Adrenal gland (tissue), 12 donors: ENCODE measurements around the gene HSPA1L. TPM values are rescaled to one million over a fixed set of nuclear protein-coding genes. Genes with fewer than 3 reads are reported as not detected.
"Not testable (repeated sequence)": the region's sequence is repeated elsewhere in the genome, so short reads cannot be mapped to it uniquely, and the experiment has no call there.

Source experiments
- DNase-seq, 7 donors: peaks; one replicate each; pipeline ENCODE4 v3.0.0-alpha.2; 2019 to 2020
- H3K27ac ChIP-seq, 5 donors: fragments of 200-600 bp; sonication (generic) in 4 of 5; 1 replicate in 3 of 5; 2 replicates in 2 of 5; pipeline versions ENCODE4 v1.5.1 to v1.8.0; 2016 to 2020; ENCODE audit warnings: mild to moderate bottlenecking in 1 of 5
- H3K27me3 ChIP-seq: fragments of 200-600 bp; 2 replicates; pipeline ENCODE4 v1.8.0; 2021
- H3K36me3 ChIP-seq, 2 donors: fragments of 200-600 bp; replicated peaks in 1 of 2; 1 replicate in 1 of 2; 2 replicates in 1 of 2; pipeline versions ENCODE4 v1.5.1 to v1.8.0; 2018 to 2022
- H3K4me1 ChIP-seq, 2 donors: fragments of 200-600 bp; replicated peaks in 1 of 2; 1 replicate in 1 of 2; 2 replicates in 1 of 2; pipeline versions ENCODE4 v1.5.1 to v1.8.0; 2018 to 2021
- H3K4me3 ChIP-seq, 4 donors: fragments of 200-600 bp; sonication (generic) in 3 of 4; one replicate each; pipeline ENCODE4 v1.5.1; 2016 to 2018
- H3K9me3 ChIP-seq, 3 donors: fragments of 200-600 bp; sonication (generic) in 1 of 3; replicated peaks in 1 of 3; 1 replicate in 2 of 3; 2 replicates in 1 of 3; pipeline versions ENCODE4 v1.5.1 to v1.8.0; 2016 to 2021
- CTCF ChIP-seq, 6 experiments: fragments of 450-650 bp in 4 of 6; fragments of 200-600 bp in 2 of 6; sonication (generic) in 1 of 6; IDR thresholded peaks; 1 replicate in 5 of 6; 2 replicates in 1 of 6; pipeline versions ENCODE4 v1.5.1 to v1.8.0; 2016 to 2021; ENCODE audit warnings: antibody characterized with exemption in 6 of 6, mild to moderate bottlenecking in 2 of 6, moderate library complexity in 1 of 6
- POLR2A ChIP-seq, 2 donors: fragments of 450-650 bp; IDR thresholded peaks; one replicate each; pipeline ENCODE4 v1.6.1; 2017; ENCODE audit warnings: antibody characterized with exemption in 2 of 2, mild to moderate bottlenecking in 2 of 2, moderate library complexity in 1 of 2
- WGBS, 4 donors: extraction: QIAGEN DNeasy Blood & Tissue Kit in 2 of 4; methylation state at CpG; one replicate each; pipeline versions ENCODE4 v1.1.5 to v1.1.7; 2013 to 2017; 5-methylcytosine and 5-hydroxymethylcytosine counted together
- intact Hi-C, 2 donors: fragments of 100-400 bp; cut with DNase I; formaldehyde crosslinking; loops; one replicate each; pipeline versions ENCODE4 v1.14.1 to v1.15.0; 2022 to 2023
- polyA plus RNA-seq, 3 donors: library from polyadenylated mRNA; stranded (reverse); fragments of 200-250 nt in 2 of 3; fragments of 350-450 nt in 1 of 3; fragmentation: Illumina TruSeq in 1 of 3; extraction: RNeasy Lipid Tissue Mini Kit (QIAGEN cat#74804) in 1 of 3; gene quantifications; one replicate each; pipeline ENCODE4 v1.2.3, GENCODE V29; 2013 to 2014
- total RNA-seq, 9 donors: library from RNA; depleted of rRNA in 4 of 9; stranded (reverse); fragments of >200 nt in 4 of 9; fragments of 120-200 nt in 1 of 9; fragmentation: NEBNext Ultra II Directional in 1 of 9; extraction: Animal tissue kit (Norgen Biotek cat#: 25700) in 1 of 9; gene quantifications; one replicate each; pipeline versions ENCODE4 v1.1.0 to v1.2.4, GENCODE V29; 2013 to 2023
- donor health status: healthy with polysubstance abuse.
- donor health status: Bipolar disorder and iron deficiency.
- donor health status: DM: yes; HTN: yes; CAD: no.
- donor health status: DM: no; HTN: no; CAD: no.
- donor health status: DM: no; HTN: no; CAD: no.
- donor health status: DM: yes; HTN: yes; CAD: no.

Gene HSPA1L
- total and polyA plus RNA-seq, 12 donors: 0.79 to 5.3 (median 1.9) TPM

- H3K4me3 ChIP-seq: peak overlapping the region in 3 of 4 donors; percentile 89 to 92 (median 90)
- H3K4me1 ChIP-seq: peaks cover 13 to 23% of the 10 kb centered on the region in 2 donors
- peak overlapping the region; percentile 31 to 100 (median 87) for H3K27ac ChIP-seq
- no peaks in the 10 kb centered on the region for H3K9me3 ChIP-seq
- TF ChIP-seq POLR2A (IDR thresholded peaks at IDR 0.05) (no peak), CTCF (IDR thresholded peaks at IDR 0.05) (no peak)
- DNase-seq: no peak
- no peaks in the 10 kb centered on the region for H3K27me3 ChIP-seq
- 24 to 39% (median 25%) methylated on average over 5 to 7 of the region's 7 CpGs for WGBS, 4 donors
- H3K36me3 ChIP-seq: peaks cover 0 to 18% of the 10 kb centered on the region in 2 donors
- intact Hi-C loops: no loop called here
These were observed 20.7 kb downstream of the HSPA1L start for GRCh38 chr6:31794294-31794865.

GRCh38 chr6:31793927-31794245, 21.2 kb downstream of the HSPA1L start:
- H3K9me3 ChIP-seq, H3K4me3 ChIP-seq, DNase-seq, H3K27me3 ChIP-seq, intact Hi-C loops: not testable (repeated sequence)
- 91 to 96% (median 93%) methylated on average over 6 of the region's 6 CpGs for WGBS, 4 donors
- peaks cover 0 to 18% of the 10 kb centered on the region in 2 donors for H3K36me3 ChIP-seq
- H3K4me1 ChIP-seq: peaks cover 13 to 23% of the 10 kb centered on the region in 2 donors
- H3K27ac ChIP-seq: peak overlapping the region in 2 of 5 donors; percentile 97 to 100

GRCh38 chr6:31792761-31793171, 22.3 kb downstream of the HSPA1L start:
- H3K27ac ChIP-seq: peak overlapping the region in 3 of 5 donors; percentile 66 to 97 (median 79)
- 39 to 54% (median 48%) methylated on average over 8 to 12 of the region's 12 CpGs for WGBS, 4 donors
- intact Hi-C loops: no loop called here
- H3K4me1 ChIP-seq: peaks cover 13 to 23% of the 10 kb centered on the region in 2 donors
- H3K9me3 ChIP-seq: no peaks in the 10 kb centered on the region
- DNase-seq: peak in 6 of 7 donors; percentile 54 to 82 (median 65)
- H3K36me3 ChIP-seq: peaks cover 0 to 18% of the 10 kb centered on the region in 2 donors
- no peaks in the 10 kb centered on the region for H3K27me3 ChIP-seq
- H3K4me3 ChIP-seq: no peak overlapping the region
- TF ChIP-seq POLR2A (IDR thresholded peaks at IDR 0.05) (peak in 1 of 2 donors; percentile 43), CTCF (IDR thresholded peaks at IDR 0.05) (peak in 1 of 6 experiments; percentile 3)

- H3K36me3 ChIP-seq: peaks cover 0 to 23% of the 10 kb centered on the region in 2 donors
- WGBS, 4 donors: 83 to 95% (median 83%) methylated on average over 3 of the region's 3 CpGs
- intact Hi-C loops: no loop called here
- TF ChIP-seq POLR2A (IDR thresholded peaks at IDR 0.05) (no peak), CTCF (IDR thresholded peaks at IDR 0.05) (no peak)
- H3K27me3 ChIP-seq: no peaks in the 10 kb centered on the region
- no peak overlapping the region for H3K4me3 ChIP-seq
- DNase-seq: no peak
- no peaks in the 10 kb centered on the region for H3K9me3 ChIP-seq
- peak overlapping the region in 1 of 5 donors; percentile 97 for H3K27ac ChIP-seq
- H3K4me1 ChIP-seq: peaks cover 13 to 23% of the 10 kb centered on the region in 2 donors
These were observed 23.1 kb downstream of the HSPA1L start for GRCh38 chr6:31792090-31792374.
